HG03342 (cell line): ENCODE measurements around the gene HTR3A.

Experiments used
- ATAC-seq: cut with Tn5 transposase; IDR thresholded peaks from one replicate; pipeline ENCODE4 v1.9.1; 2021; ENCODE audit warnings: mild to moderate bottlenecking, moderate library complexity; ENCODE audit not compliant: unreplicated experiment

HTR3A gene

DNA sequence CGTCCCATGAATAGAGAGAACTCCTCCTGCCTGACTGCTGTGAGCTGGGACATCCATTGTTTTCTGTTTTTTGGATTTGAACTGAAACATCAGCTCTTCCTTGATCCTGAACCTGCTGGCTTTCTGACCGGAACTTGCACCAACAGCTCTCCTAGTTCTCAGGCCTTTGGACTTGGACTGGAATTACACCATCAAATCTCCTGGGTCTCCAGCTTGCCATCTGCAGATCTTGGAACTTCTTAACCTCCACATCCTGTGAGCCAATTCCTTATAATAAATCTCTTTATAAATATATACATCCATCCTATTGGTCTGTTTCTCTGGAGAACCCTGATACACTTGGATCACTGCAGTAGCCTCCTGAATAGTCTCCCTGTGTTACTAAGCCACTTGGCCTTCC is 42.1 kb downstream of the HTR3A start:
- no peak for ATAC-seq

DNA sequence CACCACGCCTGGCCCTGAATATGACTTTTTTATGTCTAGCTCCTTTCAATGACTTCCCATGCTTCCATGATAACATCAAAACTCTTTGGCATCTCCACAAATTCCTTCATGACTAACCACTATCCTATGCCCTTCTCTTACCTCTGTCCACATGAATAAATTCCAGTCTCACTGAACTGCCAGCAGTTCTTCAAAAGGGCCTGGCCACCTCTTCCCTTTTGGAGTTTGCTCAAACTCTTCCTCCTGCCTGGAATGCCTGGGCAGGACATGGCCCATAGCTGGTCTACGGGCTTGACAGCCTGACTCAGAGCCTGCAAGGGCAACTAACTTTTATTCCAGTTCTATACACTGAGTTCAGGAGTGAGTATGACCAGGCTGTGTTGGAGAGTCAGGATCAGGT is 42.8 kb downstream of the HTR3A start:
- ATAC-seq, result no peak

DNA sequence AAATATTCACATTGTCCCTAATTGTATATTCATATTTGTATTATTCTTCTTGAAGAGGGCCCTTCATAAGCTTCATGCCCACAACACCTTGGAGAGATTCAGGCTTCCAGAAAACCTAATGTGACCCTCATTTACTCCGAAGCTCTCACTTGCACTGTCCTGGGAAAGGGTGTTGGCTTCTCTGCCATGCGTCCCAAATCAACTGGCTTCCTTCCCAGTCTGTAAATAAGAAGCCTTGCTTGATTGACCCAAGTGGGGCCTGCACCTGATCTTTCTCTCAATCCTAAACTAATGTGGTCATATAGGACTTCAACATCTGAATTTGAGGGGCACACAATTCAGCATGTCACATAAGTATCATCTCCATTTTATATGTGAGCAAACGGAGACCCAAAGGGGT is 44.1 kb downstream of the HTR3A start:
- ATAC-seq, result no peak

DNA sequence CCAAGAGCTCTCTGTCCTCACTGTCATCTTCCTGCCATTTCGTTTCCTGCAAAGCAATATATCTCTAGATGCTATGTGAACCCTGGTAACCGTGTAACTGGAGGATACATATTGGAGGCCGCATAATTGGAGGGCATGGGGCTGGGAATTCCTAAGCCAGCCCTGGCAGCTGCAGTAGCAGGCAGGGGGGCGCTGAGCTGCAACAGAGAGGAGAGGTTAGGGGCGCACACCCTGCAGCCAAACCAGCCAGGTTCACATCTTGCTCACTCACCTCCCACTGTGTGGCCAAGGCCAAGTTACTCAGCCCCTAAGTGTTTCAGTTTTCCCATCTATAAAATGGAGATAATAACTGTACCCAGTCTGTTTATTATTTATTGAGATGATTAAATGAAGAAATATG is 44.7 kb downstream of the HTR3A start:
- no peak for ATAC-seq

DNA sequence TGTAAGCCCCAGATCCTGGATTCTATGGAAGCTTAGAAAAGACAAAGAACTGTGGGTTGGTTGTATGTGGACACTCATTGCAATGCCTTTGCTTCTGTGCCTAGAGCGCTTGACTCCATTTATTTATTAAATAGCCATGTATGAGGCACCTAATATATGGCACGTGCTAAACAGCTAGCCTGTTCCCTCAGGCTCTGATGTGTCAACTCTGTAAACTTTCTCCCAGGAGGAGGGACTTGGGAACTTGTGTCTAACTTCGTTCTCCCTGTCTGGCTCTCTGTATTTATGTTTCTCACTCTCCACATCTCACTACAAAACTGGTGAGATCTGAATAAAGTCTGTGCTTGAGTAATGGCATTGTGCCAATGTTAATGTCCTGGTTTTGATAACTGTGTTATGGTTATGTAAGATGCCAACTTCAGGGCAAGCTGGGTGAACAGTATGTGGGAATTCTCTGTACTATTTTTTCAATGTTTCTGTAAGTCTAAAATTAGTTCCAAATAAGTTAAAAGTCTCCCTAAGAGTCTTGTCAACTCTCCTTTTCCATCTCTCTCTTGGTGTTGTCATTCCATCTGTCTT is 50.5 kb downstream of the HTR3A start:
- no peak for ATAC-seq

DNA sequence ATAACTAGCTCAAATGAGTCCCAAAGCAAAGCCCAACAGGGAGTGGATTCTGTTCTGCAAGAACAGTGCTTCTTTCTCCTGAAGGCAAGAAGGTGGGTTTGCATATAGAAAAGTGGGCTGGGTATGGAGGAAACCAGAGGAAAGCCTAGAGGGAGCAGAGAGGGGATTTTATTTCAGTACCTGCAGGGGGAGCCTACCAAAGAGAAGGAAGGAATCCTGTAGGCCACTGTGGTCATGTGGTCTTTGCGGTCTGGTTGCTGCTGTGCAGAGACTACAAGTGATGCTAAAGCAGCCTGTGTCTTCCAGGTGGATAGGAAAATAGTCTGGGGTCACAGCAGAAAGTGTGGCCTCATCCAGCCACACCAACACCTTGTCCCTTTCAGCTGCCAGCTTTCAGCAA is 51.4 kb downstream of the HTR3A start:
- ATAC-seq, result no peak

DNA sequence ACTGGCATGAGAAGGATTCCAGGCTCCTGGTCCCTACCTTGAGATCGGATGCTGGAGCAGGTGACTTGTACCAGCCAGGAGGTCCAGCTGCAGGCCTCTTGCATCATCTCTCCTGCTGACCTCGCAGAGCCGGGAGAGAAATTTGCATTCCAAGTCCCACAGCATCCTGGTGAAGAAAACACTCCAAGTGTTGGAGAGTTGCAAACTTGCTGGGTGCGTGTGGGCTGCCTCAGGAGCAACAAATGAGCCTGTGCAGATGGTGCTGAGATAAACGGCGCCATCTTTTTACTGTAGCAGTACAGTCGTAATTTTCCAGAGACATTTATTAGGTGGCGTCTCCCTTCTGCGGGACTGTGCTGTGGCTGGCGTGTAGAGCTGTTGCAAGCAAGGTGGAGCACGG is 52.5 kb downstream of the HTR3A start:
- no peak for ATAC-seq

DNA sequence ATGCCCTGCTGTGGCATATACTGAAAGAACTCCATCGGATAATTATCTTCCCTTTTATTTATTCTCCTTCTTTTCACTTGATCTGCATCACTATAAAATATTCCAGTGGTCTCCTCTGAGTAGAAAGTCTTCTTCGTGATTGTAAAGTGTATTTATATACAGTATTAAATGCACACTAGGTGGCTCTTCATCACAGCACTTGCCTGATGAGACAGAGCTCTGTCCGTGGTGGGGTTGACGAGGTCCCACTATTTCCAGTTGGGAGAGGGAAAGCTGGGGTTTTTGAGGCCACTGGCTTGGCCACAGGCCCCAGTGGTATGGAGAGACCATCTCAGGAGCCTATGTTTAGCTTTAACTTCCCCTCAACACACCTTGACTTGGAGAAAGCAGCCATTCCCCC is 53.0 kb downstream of the HTR3A start:
- ATAC-seq, result no peak

DNA sequence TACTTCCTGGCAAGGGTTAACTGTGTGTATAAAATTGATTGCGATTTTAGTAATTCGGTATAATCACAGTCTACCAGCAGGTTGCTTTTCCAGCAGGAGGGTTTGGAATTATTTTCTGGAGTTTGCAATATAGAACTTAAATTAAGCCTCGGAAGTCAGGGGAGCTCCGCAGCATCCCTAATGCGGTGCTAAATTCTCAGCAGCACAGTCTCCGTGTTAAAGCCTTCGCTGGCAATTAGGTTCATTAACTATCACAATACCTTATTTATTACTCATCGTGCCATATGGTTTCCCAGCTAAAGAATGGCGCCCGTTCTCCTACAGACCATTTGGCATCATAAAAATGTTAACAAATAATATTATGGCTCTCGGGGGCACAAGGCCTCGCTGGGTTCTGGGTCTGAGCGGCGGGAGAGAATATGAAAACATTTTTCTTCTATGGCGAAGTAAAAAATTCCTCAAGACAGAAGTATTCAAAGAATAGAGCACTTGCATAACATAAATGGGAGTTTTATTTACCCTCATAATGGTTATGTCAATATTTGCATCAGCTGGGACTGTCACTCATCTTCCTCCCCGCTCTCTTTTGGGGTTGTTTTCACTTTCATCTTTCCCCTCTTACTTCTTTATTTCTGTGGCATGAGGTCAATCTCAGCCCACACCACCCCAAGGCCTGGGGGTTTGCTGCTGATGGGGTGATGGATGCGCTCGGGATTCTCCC is 56.5 kb downstream of the HTR3A start:
- ATAC-seq, result no peak

DNA sequence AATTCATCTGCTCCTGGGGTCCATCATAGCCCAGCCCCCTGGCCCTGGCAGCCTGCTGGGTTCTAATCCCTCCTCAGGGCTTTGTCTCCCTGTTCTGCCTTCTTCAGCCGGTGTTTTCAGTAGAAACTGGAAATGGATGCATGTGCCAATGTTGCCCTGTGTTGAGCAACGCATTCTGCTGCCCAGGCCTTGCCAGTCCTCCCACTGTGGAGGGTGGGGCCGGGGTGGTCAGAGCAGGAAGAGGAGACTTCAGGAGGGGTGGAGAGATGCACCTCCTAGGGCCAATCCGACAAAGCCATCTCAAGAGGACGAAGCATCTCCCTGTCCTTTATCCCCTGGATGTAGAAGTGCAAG is 57.0 kb downstream of the HTR3A start:
- no peak for ATAC-seq

DNA sequence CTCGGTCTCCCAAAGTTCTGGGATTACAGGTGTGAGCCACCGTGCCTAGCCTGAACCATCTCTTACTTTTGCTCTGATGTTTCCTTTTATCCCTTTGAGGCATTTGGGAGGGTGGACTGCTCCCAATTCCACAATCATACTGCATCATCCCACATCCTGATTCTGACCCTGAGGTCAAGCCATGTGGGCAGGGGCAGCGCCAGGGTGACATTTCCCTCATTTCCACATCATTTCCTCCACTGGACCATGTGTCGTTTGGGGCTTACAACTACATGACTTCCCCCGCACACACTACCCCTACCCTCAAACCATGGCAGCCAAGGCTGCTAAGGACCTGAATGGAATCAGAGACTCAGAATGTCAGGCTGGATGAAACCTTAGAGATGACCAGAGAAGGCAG is 58.2 kb downstream of the HTR3A start:
- no peak for ATAC-seq

DNA sequence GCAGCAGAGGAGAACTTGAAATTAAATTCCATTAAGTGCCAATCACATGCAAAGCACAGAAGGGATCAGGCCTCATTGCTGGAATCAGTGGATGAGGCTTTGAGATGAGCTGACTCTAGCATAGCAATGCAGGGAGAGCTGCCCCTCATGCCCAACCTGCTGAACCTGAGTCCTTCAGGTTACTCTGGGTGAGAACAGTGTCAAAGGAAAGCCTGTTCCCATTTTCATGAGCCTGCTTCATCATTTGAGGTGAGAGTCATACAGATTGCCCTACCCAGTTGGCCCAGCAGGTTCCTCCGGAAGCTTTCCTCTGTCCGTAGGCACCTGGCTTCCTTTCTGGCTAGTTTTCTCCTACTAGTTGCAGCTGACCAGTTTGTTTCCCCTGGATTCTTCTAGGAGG is 58.7 kb downstream of the HTR3A start:
- no peak for ATAC-seq

DNA sequence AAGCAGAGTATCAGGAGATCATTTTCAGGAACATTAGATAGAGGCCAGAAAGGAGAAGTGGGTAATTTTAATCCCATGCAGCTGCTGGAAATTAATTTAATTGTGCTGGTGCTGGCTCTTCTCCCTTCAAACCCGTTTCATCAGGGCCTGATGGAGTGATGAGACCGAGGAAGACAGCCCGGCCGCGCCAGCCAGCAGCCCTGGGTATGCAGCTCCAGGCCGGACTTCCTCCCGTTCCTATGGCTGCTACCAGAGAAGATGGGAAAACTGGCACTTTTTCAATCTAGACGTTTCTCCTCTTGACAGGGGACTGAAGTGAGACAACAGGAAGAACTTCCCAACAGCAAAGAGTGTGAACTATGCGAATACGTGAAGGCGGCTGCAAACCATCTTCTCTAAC is 60.0 kb downstream of the HTR3A start:
- no peak for ATAC-seq

DNA sequence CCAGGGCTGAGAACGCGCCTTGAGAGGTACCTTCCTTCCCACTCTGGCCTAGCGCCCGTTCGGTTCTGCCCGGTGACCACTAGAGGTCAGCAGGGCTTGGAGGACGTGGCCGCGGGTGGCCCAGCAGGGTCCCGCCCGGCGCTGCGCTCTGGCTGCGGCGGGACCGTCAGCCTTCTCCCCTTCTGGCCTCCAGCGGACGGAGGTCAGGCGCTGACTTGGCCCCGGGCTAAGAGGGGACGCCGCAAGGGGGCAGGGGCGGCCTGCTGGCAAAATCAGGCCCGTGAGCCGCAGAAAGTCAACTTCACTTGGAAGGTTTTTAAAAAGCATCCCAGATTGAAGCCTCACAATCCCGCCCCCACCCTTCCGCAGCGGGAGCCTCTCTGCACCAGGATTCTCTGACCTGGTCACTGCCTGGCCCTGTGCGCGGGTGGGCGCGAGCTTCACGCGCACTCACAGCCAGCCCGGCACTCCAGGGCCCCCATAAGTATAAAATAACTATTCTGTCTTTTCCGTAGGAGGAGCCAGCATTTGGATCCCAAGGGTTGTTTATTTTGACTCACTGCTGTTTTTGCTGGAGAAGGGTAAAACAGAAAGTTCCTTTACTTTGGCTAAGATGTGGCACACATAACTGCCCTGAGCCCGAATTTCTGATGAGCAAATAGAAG is 61.4 kb downstream of the HTR3A start:
- ATAC-seq, result no peak

DNA sequence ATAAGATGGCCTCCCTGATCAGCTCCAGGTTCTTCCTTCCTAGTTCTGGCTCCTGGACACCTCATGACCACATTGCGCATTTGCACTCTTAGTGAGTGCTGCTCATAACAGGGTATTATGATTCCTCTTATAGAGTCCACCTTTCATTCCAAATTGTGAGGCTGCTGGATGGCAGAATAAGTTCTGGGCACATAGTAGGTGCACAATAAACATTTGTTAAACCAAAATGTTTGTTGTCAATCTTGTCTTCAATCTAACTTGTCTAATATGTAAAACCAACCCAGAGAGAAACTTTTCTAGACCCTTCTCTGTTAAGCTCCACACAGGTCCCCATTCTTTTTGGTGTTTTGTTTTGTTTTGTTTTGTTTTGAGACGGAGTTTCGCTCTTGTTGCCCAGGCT is 62.0 kb downstream of the HTR3A start:
- ATAC-seq, result no peak

DNA sequence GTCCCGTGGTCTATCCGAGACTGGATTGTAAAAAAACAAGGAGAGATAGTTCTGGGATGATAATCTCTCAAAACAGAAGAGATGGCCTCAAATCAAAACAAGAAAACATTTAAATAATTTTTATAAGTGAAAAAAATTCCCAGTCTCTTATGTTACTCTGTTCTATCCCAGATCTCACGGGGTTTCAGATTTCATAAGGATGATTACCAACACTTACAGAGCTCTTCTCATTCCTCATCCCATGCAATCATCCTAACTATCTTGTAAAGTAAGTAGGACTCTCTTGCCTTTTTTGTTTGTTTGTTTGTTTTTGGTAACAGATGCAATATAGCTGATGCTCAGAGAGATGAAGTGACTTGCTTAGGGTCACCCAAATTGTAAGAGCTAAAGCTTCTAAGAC is 64.6 kb downstream of the HTR3A start:
- ATAC-seq, result no peak
